ENCODE measurements around the gene ETS1. TPM values are rescaled to one million over a fixed set of nuclear protein-coding genes. Genes with fewer than 3 reads are reported as not detected.

ETS1 gene, protein sequence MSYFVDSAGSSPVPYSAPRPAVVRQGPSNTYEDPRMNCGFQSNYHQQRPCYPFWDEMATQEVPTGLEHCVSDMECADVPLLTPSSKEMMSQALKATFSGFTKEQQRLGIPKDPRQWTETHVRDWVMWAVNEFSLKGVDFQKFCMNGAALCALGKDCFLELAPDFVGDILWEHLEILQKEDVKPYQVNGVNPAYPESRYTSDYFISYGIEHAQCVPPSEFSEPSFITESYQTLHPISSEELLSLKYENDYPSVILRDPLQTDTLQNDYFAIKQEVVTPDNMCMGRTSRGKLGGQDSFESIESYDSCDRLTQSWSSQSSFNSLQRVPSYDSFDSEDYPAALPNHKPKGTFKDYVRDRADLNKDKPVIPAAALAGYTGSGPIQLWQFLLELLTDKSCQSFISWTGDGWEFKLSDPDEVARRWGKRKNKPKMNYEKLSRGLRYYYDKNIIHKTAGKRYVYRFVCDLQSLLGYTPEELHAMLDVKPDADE
- total RNA-seq: 43.6 and 46.3 TPM in 2 replicates

DNA sequence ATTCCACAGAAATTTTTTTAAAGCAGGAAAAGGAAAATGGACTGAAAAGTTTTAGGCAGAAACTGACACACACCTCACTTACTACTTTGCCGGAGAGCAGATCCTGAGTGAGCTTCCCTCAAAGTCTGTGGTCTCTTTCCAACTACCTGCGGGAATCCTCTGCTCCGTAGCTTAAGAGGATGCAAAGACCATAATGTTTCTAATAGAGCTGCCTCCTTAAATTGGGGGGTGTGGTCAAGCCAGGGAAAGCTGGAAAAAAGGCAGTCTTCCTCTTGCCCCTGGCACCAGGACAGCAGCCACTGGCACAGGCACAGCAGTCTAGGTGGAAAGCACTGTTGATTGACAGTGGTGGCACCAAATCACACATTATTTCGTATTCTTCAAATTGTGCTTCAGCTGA, at the start of gene ETS1:
ETS1 (minus strand) TSS at position 144 of the 400 bp plus-strand sequence. CDS start 14,428 bp downstream, outside the sequence.

Other genes starting within 250 kb of the ETS1 start
- 2.2 and 18.6 TPM in 2 replicates for gene FLI1, start 106.5 kb upstream of the ETS1 start, total RNA-seq

All from epithelial cell of alveolus of lung (primary cell).